GM06990 (cell line): ENCODE data around the gene RWDD4.

Experiments used
- DNase-seq: peaks from one replicate; pipeline ENCODE4 v3.0.0-alpha.2; 2011; ENCODE audit not compliant: insufficient read length; ENCODE audit errors: extremely low read depth
- H3K27me3 ChIP-seq: replicated peaks from 2 replicates; pipeline ENCODE4 v1.6.0; 2011; ENCODE audit warnings: low read length; ENCODE audit not compliant: control insufficient read depth, insufficient read depth
- H3K36me3 ChIP-seq: 2 replicates; pipeline ENCODE4 v1.5.1; 2011; ENCODE audit warnings: low read length; ENCODE audit not compliant: control insufficient read depth, insufficient read depth
- H3K4me3 ChIP-seq: replicated peaks from 2 replicates; pipeline ENCODE4 v1.5.1; 2011; ENCODE audit warnings: low read depth, mild to moderate bottlenecking, control low read depth, low read length
- CTCF ChIP-seq: IDR thresholded peaks from 2 replicates; pipeline ENCODE4 v1.5.1; 2011; ENCODE audit warnings: low read length, control low read depth, mild to moderate bottlenecking, inconsistent platforms; ENCODE audit not compliant: insufficient read depth, poor library complexity, severe bottlenecking

The RWDD4 gene

GRCh38 chr4:183636503-183636902 is 22.5 kb downstream of the RWDD4 start:
- no peak overlapping the region for H3K4me3 ChIP-seq
- TF ChIP-seq CTCF, result no peak
- no peaks in the 10 kb centered on the region for H3K36me3 ChIP-seq
- no peak for DNase-seq
- no peaks in the 10 kb centered on the region for H3K27me3 ChIP-seq

GRCh38 chr4:183635741-183636140 is 23.2 kb downstream of the RWDD4 start:
- Histone ChIP-seq H3K4me3 (no peak overlapping the region), H3K36me3 (no peaks in the 10 kb centered on the region), H3K27me3 (no peaks in the 10 kb centered on the region)
- TF ChIP-seq CTCF, result no peak
- DNase-seq, result no peak

- no peak for DNase-seq
- no peaks in the 10 kb centered on the region for H3K27me3 ChIP-seq
- H3K36me3 ChIP-seq, result no peaks in the 10 kb centered on the region
- TF ChIP-seq CTCF, result no peak
- H3K4me3 ChIP-seq, result no peak overlapping the region
Observed at GRCh38 chr4:183635321-183635720, 23.7 kb downstream of the RWDD4 start.

- no peaks in the 10 kb centered on the region for H3K27me3 ChIP-seq
- H3K4me3 ChIP-seq, result no peak overlapping the region
- no peaks in the 10 kb centered on the region for H3K36me3 ChIP-seq
- no peak for TF ChIP-seq CTCF
- no peak for DNase-seq
Observed at GRCh38 chr4:183633476-183634400, 25.2 kb downstream of the RWDD4 start.

- Histone ChIP-seq H3K27me3 (no peaks in the 10 kb centered on the region), H3K36me3 (no peaks in the 10 kb centered on the region), H3K4me3 (no peak overlapping the region)
- no peak for DNase-seq
- no peak for TF ChIP-seq CTCF
Observed at GRCh38 chr4:183632689-183633088, 26.3 kb downstream of the RWDD4 start.
